Stimulated activated CD4-positive, alpha-beta T cell treated with anti-CD3 and anti-CD28 coated beads, Interleukin-15, amount 100 ng/mL, for 24 hours (primary cell): ENCODE results near the gene THEM4.
"Not testable (repeated sequence)": the region's sequence is repeated elsewhere in the genome, so short reads cannot be mapped to it uniquely, and the experiment has no call there.

Experiments
- DNase-seq: peaks from one replicate; pipeline ENCODE4 v3.0.0-alpha.2; 2020

THEM4 gene

DNA sequence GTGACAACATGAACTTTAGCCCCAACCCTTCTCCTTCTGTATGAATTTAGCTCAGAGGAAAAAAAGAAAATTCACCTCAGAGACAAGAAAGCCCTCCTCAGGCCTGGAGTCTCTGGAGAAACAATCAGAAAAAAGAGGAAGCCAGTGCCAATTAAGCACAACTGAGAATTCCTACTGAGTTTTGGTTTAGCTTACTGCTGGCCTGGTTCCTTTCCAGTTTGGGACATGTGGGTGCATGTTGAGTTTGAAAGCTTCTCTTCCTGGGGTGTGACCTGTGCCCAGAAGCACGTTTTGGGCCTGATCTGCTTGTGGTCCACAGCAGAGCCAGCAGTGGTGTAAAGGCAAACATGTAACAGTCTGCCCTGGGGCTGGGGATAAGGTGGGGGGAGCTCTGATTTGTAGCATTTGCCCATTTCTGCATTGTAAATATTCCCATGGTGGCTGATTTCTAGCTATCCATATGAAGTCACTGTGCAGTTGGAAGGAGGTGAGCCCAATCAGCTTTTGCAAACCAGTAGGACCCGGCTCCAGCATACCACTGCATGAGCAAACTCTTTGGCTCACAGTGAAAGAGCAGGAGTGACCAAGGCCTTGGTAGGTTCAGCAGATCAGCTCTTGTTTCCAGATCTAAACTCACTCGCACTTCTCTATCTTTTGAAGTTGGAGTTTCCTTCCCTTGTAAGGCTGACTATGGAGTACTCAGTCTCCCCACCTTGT lies 51.1 kb downstream of the THEM4 start:
- no peak for DNase-seq

DNA sequence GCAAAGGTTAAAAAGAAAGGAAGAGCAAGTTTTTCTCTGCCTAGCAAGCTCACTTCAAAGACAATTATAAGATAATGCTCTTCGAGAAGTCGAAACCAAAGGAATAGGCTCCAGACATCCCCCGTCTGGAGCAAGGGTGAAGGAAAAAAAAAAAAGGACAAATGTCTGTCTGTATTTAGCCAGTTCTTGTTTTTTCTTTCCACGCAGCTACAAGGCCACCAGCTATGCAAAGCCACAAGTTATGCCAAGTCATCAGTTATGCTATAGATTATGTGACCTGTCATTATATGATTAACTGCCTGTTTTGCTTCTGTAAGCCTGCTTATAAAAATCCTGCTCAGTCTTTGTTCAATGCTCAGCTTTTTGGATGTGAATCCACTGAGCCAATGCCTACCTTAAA lies 53.4 kb downstream of the THEM4 start:
- DNase-seq: no peak

DNA sequence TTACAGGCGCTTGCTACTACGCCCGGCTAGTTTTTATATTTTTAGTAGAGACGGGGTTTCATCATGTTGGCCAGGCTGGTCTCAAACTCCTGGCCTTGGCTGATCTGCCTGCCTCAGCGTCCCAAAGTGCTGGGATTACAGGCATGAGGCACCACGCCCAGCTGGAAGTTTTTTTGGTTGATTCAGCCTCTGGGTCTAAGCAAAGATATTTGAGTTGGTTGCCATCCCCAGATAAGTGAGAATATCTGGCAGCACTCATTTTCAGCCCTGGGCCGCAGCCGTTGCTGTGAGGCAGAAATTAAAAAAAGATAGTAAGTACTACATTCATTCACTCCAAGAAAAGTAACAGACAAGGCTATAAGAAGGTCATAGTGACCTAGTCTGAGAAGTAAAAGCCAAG lies 53.8 kb downstream of the THEM4 start:
- DNase-seq: not testable (repeated sequence)

DNA sequence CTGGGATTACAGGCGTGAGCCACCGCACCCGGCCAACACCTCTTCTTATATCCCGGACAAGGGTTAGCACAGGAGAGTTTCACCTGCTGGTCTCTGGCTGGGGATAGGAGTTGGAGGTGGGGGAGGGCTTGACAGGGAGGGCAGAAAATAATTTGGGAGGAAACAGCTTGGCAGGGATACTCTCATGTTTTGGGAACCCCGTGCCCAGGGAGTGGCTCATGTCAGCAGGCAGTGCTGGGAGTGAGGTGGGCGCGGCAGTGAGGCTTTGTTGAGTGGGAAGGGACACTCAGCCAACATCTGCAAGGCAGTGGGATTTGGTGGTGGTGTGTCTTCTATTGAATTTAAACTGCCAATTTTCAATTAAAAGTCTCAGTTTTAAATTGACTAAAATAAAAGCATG lies 54.7 kb downstream of the THEM4 start:
- no peak for DNase-seq

GRCh38 chr1:151853411-151853943 lies 55.8 kb downstream of the THEM4 start, which contains the start of gene THEM5:
Gene THEM5, minus strand, starts transcription at chr1:151853712. Its CDS starts 147 bp downstream, at chr1:151853565.
- DNase-seq: no peak

DNA sequence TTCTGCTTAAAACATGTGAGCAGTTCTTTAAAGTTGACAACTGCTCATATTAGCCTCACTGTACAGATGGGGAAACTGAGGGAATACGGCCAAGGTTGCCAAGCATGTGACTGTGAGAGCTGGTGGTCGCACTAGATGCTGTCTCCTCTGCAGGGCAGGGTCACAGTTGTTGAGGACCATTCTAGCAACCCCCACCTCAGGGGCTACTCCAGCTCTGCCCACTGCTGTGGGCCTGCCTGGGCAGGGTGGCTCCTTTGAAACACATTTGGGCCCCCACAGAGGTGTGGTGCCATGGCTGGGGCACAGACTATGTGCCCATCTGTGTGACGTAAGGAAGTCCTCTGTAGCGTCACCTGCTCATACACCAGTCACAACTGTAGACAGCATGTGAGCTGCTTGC lies 56.6 kb downstream of the THEM4 start:
- no peak for DNase-seq

DNA sequence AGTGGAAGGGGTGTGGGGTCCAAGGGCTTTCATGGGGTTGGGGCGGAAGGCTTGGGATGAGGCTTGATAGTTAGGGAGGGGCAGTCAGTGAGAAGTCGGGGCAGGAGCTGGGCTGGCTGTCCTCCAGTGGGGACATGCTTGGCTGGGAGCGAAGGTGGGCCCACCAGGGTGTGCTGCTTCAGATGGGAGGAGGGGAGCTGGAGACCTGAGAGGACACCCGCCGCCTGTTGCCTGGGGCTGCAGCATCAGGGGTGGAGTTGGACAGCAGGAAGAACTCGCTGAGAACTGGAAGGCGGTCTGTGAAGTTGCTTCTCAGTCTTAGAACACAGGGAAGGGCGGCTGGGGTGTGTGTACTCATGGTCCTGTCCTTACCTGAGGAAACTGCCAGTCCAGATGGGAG lies 57.4 kb downstream of the THEM4 start:
- no peak for DNase-seq

- no peak for DNase-seq
Observed at GRCh38 chr1:151849871-151850270, 59.4 kb downstream of the THEM4 start.

- DNase-seq: no peak
Observed at GRCh38 chr1:151849126-151849525, 60.2 kb downstream of the THEM4 start.

DNA sequence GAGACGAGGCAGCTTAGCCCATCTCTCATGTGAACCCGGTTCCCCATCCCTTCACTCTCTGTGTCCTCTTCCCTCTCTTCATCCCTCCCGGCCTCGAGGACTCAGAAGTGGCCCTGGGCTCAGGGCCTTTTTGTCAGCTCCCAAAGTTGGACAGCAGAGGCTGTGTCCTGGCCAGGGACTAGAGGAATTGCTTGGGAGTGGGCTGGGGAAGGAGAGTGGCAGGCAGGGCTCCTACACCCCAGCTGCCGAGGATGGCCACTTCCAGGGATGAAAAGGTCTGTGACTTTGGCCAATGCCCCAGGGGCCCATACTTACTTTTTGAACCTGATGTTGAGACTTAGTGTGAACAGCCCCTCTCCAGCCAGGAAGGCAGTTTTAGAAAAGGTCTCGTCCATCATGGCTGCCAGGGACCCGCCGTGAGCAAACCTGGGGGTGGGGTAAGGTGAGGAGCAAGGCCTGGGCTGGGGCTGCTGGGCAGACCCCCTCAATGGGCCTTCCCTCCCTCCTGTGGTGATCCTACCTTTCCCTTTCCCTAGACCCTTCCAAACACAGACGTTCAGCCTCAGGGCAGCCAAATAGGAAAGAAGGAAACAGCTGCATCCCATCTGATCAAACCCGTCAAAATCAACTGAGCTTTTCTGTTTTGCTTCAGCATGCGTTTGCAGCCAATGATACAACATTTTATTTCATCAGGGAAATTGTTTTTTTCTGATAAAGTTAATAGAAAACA lies 61.3 kb downstream of the THEM4 start:
- DNase-seq: no peak

- DNase-seq: no peak
Observed at GRCh38 chr1:151846686-151847237, 62.5 kb downstream of the THEM4 start.

DNA sequence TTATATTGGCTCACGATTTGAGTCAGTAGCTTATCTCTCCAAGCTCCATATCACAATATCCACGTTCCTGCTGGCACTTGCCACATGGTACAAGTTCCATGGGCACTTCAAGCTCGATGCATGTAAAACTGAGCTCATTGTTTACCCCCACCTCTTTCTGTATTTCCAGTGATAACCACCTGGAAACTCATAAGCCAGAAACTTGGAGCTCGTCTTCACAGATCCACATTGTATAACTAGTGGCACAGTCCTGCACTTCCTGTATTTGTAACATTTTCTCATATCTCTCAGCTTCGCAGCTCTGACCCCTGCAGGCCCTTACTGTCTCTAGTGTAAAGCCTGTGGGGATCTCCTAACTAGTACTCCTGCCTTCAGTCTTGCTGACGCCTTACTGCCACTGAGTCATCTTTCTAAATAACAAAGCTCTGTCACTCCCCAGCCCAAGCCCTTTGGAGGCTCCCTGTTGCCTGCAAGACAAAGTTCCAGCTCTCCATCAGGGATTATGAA lies 63.2 kb downstream of the THEM4 start:
- no peak for DNase-seq

- no peak for DNase-seq
Observed at GRCh38 chr1:151843398-151843797, 65.9 kb downstream of the THEM4 start.

DNA sequence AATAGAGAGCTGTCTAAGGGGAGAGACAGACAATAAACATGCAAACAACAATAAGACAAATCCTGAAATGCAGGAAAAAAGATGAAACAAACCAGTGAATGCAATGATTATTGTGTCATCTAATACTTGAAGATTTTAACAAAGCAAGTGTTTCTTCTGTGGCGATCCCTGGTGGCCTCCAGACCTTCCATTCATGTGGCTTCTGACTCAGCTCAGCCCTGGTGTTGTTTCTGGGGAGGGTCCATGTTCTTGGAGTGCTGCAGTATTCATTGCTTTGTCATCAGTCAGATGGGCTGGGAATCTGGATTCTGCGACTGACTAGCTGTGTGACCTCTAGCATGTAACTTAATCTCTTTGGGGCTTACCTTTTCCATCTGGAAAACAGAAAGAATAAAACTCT lies 68.2 kb downstream of the THEM4 start:
- DNase-seq: no peak

- DNase-seq: no peak
Observed at GRCh38 chr1:151840421-151840820, 68.9 kb downstream of the THEM4 start.

GRCh38 chr1:151839457-151840403 lies 69.6 kb downstream of the THEM4 start, which contains the start of gene C2CD4D:
Gene C2CD4D, minus strand, starts transcription at chr1:151839820. Its CDS starts 831 bp downstream, at chr1:151838989.
- DNase-seq: peak; percentile 80

DNA sequence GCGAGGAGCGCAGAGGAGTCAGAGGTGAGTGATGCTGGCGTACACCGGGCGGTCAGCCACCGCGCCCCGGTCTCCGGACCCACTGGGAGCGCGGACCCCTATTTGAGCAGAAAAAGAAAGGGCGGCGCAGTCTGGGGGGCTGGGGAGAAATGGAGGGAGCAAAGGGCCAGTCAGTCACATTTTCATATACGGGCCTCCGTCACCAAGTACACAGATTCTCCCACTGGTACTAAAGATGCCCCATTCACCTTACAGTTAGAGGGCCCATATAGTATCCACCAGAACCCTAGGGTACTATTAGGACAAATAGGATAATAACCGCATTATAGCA lies 70.3 kb downstream of the THEM4 start:
- no peak for DNase-seq

GRCh38 chr1:151838222-151839081 lies 70.9 kb downstream of the THEM4 start:
- peak; percentile 68 for DNase-seq

GRCh38 chr1:151837884-151838221 lies 71.5 kb downstream of the THEM4 start:
- peak; percentile 23 for DNase-seq

- peak; percentile 46 for DNase-seq
Observed at GRCh38 chr1:151837197-151837596, 72.1 kb downstream of the THEM4 start.

GRCh38 chr1:151835596-151835995 lies 73.7 kb downstream of the THEM4 start:
- DNase-seq: no peak

DNA sequence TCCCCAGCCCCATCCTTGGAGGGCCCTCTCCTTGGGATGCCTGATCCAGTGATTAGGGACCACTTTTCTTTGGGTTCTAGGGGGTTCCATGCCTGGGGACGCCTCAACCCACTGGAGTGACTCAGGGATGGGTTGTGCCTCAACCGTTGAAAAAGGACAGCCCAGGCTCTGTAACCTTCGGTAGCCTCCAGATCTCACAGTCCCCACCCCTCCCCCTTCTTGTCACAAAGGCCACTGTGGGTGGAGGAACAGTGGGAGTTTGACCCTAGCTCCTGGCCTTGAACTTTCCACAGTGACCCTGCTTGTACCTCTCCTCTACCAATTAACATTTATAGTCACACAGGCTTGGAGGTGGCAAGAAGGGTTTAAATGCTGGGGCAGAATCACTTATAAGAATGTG lies 75.1 kb downstream of the THEM4 start:
- no peak for DNase-seq
